Mucosa of descending colon (tissue), 3 donors: Measurements from ENCODE around the gene RUSF1. TPM values are rescaled to one million over a fixed set of nuclear protein-coding genes. Genes with fewer than 3 reads are reported as not detected.

Source experiments
- ATAC-seq: fragments of 200-7000 bp; cut with Tn5 transposase; one replicate; pipeline ENCODE4 v1.9.1; 2020; ENCODE audit warnings: mild to moderate bottlenecking, moderate library complexity
- DNase-seq, 3 donors: peaks; one replicate each; pipeline ENCODE4 v3.0.0-alpha.2; 2020
- H3K36me3 ChIP-seq: fragments of 200-600 bp; one replicate; pipeline ENCODE4 v1.8.0; 2021; ENCODE audit warnings: low read depth, mild to moderate bottlenecking
- H3K4me1 ChIP-seq: fragments of 200-600 bp; one replicate; pipeline ENCODE4 v1.8.0; 2021; ENCODE audit warnings: low read depth, mild to moderate bottlenecking
- H3K4me3 ChIP-seq: fragments of 200-600 bp; one replicate; pipeline ENCODE4 v1.8.0; 2021; ENCODE audit warnings: mild to moderate bottlenecking
- H3K9me3 ChIP-seq: fragments of 200-600 bp; one replicate; pipeline ENCODE4 v1.8.0; 2021; ENCODE audit warnings: mild to moderate bottlenecking
- intact Hi-C, 2 donors: fragments of 100-400 bp; cut with DNase I in 1 of 2; cut with micrococcal nuclease in 1 of 2; formaldehyde crosslinking; loops; one replicate each; pipeline versions ENCODE4 v1.11.0 to v1.11.1; 2022; cut with DNase I, micrococcal nuclease
- total RNA-seq, 3 donors: library from RNA; stranded (reverse); fragmentation: NEBNext Ultra II Directional in 2 of 3; extraction: Animal tissue kit (Norgen Biotek cat#: 25700) in 2 of 3; gene quantifications; one replicate each; pipeline versions ENCODE4 v1.2.1 to v1.2.4, GENCODE V29; 2021 to 2023
- TF ChIP-seq, protein P1 (sequence below): fragments of 200-600 bp; IDR thresholded peaks from one replicate; pipeline ENCODE4 v1.8.0; 2022; ENCODE audit warnings: antibody characterized with exemption, mild to moderate bottlenecking
- donor health status: DM: no; HTN: no; CAD: no; lungs with moderate emphysema.
- donor health status: DM: no; HTN: no; CAD: no.
- donor health status: DM: no; HTN: yes; CAD: no.

The RUSF1 gene
- total RNA-seq, 3 donors from 2014 or later, result 48.3 to 66.7 (median 51.7) TPM

DNA sequence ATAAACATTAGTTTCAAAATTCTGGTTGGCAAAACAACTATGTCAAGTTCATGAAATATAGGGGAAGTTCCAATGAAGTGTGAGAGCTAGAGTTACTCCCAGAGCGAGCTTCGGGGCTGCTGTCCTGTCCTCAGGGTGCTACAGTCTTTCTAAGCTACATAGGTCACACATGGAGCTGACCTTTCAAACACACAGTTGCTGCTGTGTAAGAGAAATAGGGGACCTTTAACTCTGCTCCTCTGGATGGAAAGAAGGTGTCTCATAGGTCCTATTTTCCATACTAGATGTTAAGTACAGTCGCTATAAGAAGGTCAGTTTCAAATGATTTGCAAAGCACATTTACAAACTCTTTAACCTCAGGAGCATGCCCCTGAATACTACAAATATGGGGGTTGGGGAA, 13.2 kb upstream of the RUSF1 start:
- intact Hi-C loops, result no loop called here
- Histone ChIP-seq H3K4me3 (no peak overlapping the region), H3K4me1 (no peaks in the 10 kb centered on the region), H3K9me3 (no peaks in the 10 kb centered on the region), H3K36me3 (no peaks in the 10 kb centered on the region)
- ATAC-seq (no peak), DNase-seq (no peak)
- TF ChIP-seq, protein P1, sequence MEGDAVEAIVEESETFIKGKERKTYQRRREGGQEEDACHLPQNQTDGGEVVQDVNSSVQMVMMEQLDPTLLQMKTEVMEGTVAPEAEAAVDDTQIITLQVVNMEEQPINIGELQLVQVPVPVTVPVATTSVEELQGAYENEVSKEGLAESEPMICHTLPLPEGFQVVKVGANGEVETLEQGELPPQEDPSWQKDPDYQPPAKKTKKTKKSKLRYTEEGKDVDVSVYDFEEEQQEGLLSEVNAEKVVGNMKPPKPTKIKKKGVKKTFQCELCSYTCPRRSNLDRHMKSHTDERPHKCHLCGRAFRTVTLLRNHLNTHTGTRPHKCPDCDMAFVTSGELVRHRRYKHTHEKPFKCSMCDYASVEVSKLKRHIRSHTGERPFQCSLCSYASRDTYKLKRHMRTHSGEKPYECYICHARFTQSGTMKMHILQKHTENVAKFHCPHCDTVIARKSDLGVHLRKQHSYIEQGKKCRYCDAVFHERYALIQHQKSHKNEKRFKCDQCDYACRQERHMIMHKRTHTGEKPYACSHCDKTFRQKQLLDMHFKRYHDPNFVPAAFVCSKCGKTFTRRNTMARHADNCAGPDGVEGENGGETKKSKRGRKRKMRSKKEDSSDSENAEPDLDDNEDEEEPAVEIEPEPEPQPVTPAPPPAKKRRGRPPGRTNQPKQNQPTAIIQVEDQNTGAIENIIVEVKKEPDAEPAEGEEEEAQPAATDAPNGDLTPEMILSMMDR, result no peak

DNA sequence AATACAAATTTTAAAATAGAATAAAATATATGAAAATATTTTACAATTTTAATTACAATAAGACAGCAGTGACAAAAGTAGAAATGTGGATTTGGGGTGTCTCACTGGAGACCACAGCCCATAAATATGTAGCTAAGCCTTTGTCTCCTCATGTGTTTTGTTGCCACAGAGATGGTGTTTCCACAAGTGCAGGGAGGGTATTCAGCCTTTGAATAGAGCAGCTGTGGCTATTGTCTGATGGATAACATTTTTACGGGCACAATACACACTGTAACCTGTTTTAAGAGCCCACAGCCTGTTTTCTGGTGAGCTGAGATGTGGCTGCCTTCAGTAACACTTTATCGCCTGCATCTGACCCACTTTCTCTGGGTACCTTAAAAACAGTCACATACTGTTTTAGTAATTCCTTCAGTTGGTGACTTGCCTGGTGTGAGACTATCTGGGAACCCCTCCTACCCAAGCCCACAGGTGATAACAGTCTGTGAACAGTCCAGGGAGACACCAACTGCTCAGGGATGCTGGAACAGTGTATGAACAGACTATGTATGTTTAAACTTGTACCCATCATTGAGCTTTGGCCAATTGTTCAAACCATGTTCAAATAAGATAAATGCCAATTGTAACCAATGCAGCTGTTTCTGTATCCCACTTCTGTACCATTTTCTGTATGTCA, 11.7 kb upstream of the RUSF1 start:
- Histone ChIP-seq H3K4me3 (no peak overlapping the region), H3K36me3 (no peaks in the 10 kb centered on the region), H3K4me1 (no peaks in the 10 kb centered on the region), H3K9me3 (no peaks in the 10 kb centered on the region)
- TF ChIP-seq, protein P1, result no peak
- intact Hi-C loops, result no loop called here
- DNase-seq, result no peak
- ATAC-seq, result no peak

DNA sequence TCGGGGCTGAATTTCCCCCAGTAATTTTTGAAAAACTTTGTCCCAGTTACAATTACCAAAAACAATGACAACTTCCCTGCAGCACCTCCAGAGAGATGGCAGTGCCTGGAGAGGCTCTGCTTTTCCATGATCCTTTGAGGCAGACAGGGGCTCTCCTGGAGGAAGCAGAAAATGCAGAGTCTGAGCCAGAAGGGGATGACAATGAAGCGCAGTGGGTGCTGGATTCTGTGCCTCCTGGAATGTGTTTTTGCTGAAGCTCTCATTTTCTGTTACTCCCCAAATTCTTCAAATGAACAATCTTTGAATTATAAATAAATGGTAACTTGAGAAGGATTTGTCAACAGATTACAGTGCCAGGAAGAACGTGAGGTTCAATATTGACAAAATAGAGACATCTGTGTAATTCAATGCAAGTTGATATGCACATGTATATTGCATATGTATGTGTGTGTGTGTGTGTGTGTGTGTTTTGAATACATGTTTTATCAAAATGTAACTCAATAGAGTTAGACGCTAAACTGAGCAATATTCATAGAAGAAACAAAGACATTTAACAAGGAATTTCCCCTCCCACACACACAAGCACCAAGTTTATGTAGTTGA, 9.7 kb upstream of the RUSF1 start:
- Histone ChIP-seq H3K4me3 (no peak overlapping the region), H3K36me3 (no peaks in the 10 kb centered on the region), H3K4me1 (no peaks in the 10 kb centered on the region), H3K9me3 (no peaks in the 10 kb centered on the region)
- ATAC-seq, result no peak
- no peak for DNase-seq
- intact Hi-C loops, result no loop called here
- TF ChIP-seq, protein P1, result no peak

DNA sequence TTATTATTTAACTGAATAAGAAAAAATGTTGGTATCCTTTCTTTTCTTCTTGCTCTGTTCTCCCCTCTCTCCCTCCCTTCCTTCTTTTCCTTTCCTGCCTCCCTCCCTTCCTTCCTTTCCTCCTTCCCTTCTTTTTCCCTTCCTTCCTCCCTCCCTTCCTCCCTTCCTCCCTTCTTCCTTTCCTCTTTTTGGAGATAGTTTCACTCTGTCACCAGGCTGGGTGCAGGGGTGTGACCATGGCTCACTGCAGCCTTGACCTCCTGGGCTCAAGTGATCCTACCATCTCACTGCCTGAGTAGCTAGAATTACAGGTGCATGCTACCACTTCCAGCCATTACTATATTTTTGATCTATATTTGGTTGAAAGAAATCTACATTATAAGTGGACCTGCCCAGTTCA, 5.7 kb upstream of the RUSF1 start:
- intact Hi-C loops, result no loop called here
- Histone ChIP-seq H3K4me3 (no peak overlapping the region), H3K4me1 (peaks cover 4% of the 10 kb centered on the region), H3K36me3 (no peaks in the 10 kb centered on the region), H3K9me3 (no peaks in the 10 kb centered on the region)
- no peak for ATAC-seq
- TF ChIP-seq, protein P1, result no peak
- DNase-seq, result no peak

DNA sequence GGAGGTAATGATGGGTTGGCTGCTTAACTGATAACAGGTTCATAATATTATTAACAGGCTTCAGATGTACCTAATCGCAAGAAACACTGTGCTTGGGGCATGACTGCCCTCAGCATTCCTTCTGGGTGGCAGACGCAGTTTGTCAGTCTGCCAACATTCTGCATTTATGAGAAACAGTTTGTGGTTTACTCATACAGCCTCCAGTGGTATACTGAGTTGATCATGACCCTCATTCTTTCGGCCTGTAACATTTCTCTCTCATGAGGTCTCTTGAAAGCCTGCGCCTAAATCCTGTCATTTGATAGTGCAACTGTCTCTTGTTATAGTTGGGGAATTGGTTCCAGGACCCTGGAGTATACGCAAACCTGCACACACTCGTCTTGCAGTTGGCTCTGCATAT, 4.9 kb upstream of the RUSF1 start:
- peaks cover 6% of the 10 kb centered on the region for H3K4me1 ChIP-seq
- intact Hi-C loops, result no loop called here
- no peaks in the 10 kb centered on the region for H3K9me3 ChIP-seq
- no peak for ATAC-seq
- no peaks in the 10 kb centered on the region for H3K36me3 ChIP-seq
- no peak overlapping the region for H3K4me3 ChIP-seq
- TF ChIP-seq, protein P1, result no peak
- DNase-seq, result no peak
